GM10847 (cell line): Measurements from ENCODE around the gene SERPINA10.

ENCODE experiments used
- POLR2A ChIP-seq: IDR thresholded peaks from 2 replicates; pipeline ENCODE4 v1.6.1; 2011; ENCODE audit not compliant: insufficient read length; ENCODE audit errors: extremely low read depth

Gene SERPINA10

GRCh38 chr14:94298130-94298529 lies 5.1 kb upstream of the SERPINA10 start:
- no peak for TF ChIP-seq POLR2A

- TF ChIP-seq POLR2A = no peak
Observed at GRCh38 chr14:94295360-94296180, 2.5 kb upstream of the SERPINA10 start.

DNA sequence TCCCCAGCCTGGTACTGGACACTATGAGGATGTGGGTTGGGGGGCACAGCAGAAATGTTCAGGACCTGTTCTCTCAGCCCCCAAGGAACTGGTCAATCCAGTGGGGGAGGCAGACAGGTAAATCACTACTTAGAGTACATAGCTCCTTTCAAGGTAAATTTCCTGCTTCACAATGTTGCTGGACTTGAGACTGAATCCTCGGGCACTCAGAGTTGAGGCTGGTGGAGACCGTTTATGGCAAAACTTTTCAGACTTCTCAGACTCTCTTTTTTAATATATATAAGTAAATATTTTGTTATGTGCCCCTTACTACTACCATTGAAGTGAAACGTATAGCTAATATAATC lies 483 bp upstream of the SERPINA10 start:
- TF ChIP-seq POLR2A = no peak

DNA sequence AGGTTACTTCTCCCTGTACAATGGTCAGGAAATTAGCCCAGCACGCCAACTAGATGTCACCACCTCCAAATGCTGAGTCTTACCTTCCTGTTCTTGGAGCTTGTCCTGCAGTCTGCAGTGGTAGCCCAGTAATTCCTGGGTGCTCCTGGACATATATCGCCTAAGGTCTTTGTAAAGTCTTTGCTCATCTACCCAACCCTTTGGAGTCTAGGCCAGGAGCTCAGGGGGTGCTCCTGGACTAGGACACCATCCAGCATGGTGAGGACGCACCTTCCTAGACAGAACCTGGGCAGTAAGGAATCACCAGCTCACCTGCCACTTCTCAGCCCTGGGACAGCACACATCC lies 569 bp downstream of the SERPINA10 start:
- no peak for TF ChIP-seq POLR2A

DNA sequence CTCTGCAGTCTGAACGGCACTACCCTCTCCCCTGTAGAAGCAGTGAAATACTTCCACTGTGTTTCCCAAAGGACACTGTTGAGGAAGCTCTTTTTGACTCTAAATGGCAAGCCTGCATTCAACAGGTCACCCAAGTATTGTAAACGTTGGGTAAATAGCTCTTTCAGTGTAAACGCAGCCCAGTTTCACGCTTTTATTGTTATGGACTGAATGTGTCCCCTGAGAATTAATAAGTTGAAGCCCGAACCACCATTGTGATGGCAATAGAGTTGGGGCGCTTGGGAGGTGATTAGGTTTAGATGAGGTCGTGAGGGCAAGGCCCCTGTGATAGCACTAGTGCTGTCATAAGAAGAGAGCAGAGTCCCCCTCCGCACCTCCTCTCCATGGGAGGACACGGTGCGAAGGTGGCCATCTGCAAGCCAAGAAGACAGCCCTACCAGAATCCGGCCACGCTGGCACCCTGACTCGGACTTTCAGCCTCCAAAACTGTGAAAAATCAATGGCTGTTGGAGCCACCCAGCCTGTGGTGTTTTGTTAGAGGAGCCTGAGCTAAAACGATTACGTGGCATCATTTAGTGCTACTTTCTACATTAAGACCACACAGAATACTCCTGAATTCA lies 1.1 kb downstream of the SERPINA10 start:
- TF ChIP-seq POLR2A = no peak

GRCh38 chr14:94291159-94291905 lies 1.7 kb downstream of the SERPINA10 start:
- TF ChIP-seq POLR2A = no peak

DNA sequence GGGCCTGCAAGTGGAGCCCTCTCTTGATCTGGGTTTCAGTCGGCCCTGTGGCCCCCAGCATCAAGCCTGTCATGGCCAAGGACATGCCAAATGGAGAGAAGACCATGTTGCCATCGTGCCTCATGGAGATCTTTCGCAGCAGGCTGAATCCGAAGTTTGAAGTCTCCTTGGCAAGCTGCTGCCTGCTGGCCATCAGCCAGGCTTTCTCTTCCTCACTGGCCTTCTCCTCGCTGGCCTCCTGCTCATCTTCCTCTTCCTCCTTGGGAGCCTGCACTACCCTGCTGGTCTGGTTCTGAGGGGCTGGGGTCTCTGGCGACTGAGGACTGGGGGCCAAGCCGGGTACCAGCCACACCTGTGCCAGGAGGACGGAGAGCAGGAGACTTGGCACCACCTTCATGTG lies 2.9 kb downstream of the SERPINA10 start:
- TF ChIP-seq POLR2A = no peak

DNA sequence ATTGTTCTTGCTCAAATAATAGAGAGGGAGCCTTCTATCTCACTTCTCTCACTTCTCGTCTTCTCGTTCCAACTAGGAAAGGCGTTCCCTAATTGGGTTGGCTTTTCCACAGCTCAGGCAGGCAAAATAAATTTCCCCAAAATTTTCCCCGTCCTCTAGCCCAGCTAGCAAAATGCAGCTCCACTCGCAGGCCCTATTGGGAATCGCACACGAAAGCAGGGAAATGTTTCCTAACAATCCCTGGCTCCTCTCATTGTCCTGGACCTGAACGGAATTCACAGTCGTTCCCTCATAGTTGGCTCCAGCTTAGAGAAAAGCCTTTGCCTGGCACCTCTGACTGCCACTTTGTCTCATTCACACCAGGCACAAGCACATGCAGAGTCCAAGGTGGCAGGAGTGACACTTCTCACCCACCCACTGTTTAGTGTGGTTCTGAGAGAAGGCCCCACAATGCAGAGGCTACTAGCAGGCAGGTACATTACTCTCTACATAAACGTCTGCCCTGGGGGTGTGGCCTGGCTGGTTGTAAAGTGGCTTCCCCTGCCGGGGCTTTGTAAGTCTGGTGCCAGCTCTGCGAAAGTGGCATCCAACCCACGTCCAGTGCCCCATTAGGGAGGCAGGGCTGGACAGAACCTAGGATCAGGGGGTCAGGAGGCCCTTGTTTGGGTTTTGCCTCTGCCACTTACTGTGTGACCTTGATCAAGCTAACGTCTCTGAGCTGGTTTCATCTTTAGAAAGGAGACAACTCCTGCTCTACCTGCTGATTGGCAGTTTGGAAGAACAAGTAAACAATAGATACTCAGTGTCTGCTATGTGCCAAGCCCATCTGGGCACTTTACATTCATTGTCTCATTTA lies 4.2 kb downstream of the SERPINA10 start:
- TF ChIP-seq POLR2A = no peak

DNA sequence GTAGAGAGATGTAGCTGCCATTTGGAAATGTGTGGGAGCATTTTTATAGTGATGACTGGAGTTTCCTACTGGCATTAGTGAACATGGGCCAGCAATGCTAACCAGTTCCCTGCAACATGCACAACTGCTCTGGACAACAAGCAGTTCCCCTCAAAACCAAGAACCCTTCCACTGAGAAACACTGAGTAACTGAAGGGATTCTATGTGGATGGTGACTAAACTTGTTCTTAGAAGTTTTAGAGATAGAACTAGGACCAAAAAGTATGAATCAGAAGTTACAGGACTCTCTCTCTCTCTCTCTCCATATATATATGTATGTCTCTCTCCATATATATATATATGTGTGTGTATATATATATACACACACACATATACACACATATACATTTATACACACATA lies 7.9 kb downstream of the SERPINA10 start:
- TF ChIP-seq POLR2A = no peak

DNA sequence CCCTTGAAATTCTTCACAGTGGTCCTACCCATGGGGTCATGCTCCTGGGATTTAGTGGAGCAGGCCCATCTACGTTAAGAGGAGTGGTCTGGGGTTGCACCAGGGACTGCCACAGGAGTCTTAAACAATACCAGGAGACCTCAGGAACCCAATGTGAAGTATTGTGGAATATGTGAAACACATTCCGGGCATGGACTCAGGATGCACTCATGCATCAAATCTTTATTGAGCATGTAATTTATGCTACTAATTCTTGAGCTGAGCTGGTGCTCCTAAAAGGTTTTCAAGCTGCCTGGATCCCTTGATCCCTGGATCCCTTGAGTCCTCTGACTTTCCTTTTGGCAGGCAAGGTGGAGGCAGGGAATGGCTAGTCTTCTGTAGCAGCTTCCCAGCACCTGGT lies 8.8 kb downstream of the SERPINA10 start:
- no peak for TF ChIP-seq POLR2A

DNA sequence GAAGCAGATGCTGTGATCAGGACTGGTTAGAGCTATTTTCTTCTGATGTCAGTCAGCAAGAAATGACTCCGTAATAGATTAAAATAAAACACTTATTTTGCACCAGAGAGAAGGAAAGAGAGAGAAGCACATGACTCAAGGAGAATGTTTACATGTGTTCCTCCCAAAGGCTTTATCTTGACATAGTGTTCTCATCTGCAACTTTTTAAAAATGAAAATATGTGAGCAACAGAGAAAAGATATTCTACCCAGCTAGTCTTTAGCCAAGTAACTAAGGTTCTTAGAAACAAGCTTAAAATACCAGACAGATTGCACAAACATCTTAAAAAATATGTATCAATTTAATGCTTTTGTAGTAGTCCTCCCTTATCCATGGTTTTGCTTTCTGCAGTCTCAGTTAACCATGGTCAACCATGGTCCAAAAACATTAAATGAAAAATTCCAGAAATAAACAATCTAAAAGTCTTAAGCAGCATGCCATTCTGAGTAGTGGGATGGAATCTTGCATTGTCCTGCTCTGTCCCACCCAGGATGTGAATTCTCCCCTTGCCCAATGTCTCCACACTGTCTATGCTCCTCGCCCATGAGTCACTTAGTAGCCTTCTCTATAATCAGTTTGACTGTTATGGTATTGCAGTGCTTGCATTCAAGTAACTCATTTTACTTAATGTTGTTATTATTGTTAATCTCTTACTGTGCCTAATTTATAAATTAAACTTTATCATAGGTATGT lies 9.9 kb downstream of the SERPINA10 start:
- no peak for TF ChIP-seq POLR2A

DNA sequence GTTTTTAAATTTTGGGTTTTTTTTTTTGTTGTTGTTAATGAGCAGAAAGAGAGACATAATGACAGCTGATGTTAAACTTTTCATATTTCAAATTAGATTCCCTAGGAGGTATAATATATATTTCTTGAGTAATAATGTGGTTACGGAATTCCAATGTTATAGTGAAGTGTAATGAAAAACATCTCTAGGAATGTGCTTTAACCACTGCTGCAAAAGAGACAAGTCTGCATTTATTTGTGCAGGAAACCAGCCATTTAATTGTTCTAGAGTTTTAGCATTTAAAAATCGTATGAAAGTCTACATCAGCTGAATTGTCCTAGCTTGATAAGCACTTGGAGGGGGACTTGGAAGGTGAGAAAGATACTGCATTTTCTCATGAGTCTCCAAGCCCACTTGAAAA lies 14.3 kb downstream of the SERPINA10 start:
- TF ChIP-seq POLR2A = no peak

DNA sequence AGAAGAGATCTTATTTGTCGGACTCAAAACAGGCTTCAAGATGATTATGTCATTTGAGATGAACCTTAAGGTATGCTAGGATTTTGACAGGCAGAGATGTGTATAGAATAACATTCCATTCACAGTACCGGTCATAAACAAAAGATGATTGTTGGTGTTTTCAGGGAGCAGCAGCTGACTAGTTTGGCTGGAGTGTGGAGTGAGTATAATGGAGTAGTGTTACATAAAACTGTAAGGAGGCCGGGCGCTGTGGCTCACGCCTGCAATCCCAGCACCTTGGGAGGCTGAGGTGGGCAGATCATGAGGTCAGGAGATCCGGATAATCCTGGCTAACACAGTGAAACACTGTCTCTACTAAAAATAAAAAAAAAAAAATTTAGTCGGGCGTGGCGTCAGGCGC lies 23.9 kb downstream of the SERPINA10 start:
- TF ChIP-seq POLR2A = no peak

DNA sequence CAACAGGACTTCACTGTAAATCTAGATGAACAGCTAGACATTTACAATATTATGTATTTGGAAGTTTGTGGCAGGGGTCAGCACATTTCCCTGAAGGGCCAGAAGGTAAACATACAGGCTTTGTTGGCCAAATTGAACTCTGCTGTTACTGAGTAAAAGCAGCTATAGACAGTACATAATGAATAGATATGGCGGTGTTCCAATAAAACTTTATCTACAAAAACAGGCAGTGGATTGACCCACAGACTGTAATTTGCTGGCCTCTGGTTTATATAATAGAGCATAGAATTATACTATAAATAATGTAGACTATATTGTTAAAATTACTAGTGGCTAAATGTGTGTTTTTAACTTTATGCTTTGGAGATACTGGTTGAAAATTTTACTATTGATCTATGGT lies 25.7 kb downstream of the SERPINA10 start:
- no peak for TF ChIP-seq POLR2A

DNA sequence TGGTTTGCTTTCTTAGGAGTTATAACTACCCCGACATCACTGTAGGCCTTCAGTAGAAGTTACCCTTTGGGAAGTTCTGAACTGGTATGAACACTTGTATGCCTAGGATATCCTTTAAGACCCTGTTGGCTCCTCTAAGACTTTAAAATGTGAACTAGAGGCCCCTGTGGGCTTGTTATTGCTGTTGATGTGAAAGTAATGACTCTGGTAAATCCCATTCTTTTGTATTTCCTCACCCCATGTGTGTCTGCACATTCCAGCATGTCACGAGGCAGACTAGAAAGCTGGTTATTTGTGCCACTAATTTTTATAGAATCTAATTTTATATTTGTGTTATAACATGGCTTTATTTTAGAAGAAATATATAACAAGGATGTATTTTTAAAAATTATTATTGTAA lies 48.9 kb downstream of the SERPINA10 start:
- TF ChIP-seq POLR2A = no peak

DNA sequence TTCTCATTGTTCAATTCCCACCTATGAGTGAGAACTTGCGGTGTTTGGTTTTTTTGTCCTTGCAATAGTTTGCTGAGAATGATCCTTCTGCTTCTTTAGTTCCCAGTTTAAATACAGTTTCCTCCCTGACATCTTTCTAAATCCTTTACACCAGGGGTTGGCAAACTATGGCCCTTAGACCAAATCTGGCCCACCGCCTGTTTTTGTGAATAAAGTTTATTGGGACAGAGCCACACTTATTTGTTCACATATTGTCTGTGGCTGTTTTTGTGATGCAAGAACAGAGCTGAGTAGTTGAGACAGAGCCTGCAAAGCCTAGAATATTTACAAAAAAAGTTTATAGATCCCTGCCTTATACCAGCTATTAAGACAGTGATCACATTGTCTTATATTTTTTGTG lies 53.7 kb downstream of the SERPINA10 start:
- no peak for TF ChIP-seq POLR2A
